Heart left ventricle (tissue), 13 donors: ENCODE measurements around the gene PROSER2.

ENCODE experiments used
- POLR2A ChIP-seq, 2 donors: fragments of 450-650 bp; IDR thresholded peaks; one replicate each; pipeline ENCODE4 v1.6.1; 2017; ENCODE audit warnings: antibody characterized with exemption in 2 of 2, mild to moderate bottlenecking in 2 of 2, moderate library complexity in 2 of 2
- TF ChIP-seq, protein P1 (sequence below), 12 donors: fragments of 200-600 bp; sonication (generic) in 4 of 12; IDR thresholded peaks; one replicate each; pipeline versions ENCODE4 v1.5.0 to v1.8.0; 2018 to 2022; ENCODE audit warnings: antibody characterized with exemption in 12 of 12, mild to moderate bottlenecking in 5 of 12
- donor health status: ischemic (EF 13 %, LVEDD 7.1; RV severe dilation, severe dysfunction).
- donor health status: DM: no; HTN: yes; CAD: no.
- donor health status: DM: no; HTN: no; CAD: no.
- donor health status: ischemic (EF 25% LVEDD 6.9; RV normal size, moderate dysfunction).
- donor health status: ischemic (EF 25% LVEDD 5.7; RV mildly dilated, moderate dysfunction).
- donor health status: ischemic (EF 35%, LVEDD 5.7; RV mildly dilated, moderate dysfunction).
- donor health status: nonischemic (EF 11% LVEDD 7.7; RV severe dilation, severe dysfunction).
- donor health status: DM: yes; HTN: yes; CAD: no.
- donor health status: PGD.
- donor health status: ischemic (EF 29% LVEDD 5.4; RV normal size, mild dysfunction).
- donor health status: nonischemic (EF 23%, LVEDD 6.1; RV moderate dilation, normal function).

- TF ChIP-seq, protein P1, sequence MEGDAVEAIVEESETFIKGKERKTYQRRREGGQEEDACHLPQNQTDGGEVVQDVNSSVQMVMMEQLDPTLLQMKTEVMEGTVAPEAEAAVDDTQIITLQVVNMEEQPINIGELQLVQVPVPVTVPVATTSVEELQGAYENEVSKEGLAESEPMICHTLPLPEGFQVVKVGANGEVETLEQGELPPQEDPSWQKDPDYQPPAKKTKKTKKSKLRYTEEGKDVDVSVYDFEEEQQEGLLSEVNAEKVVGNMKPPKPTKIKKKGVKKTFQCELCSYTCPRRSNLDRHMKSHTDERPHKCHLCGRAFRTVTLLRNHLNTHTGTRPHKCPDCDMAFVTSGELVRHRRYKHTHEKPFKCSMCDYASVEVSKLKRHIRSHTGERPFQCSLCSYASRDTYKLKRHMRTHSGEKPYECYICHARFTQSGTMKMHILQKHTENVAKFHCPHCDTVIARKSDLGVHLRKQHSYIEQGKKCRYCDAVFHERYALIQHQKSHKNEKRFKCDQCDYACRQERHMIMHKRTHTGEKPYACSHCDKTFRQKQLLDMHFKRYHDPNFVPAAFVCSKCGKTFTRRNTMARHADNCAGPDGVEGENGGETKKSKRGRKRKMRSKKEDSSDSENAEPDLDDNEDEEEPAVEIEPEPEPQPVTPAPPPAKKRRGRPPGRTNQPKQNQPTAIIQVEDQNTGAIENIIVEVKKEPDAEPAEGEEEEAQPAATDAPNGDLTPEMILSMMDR (IDR thresholded peaks at IDR 0.05) = no peak
- no peak for TF ChIP-seq POLR2A (IDR thresholded peaks at IDR 0.05)
These were observed 25.1 kb upstream of the PROSER2 start for GRCh38 chr10:11797847-11798633.
